ENCODE data around the gene SNF8.
"Not testable (repeated sequence)": the region's sequence is repeated elsewhere in the genome, so short reads cannot be mapped to it uniquely, and the experiment has no call there.

Gene SNF8

GRCh38 chr17:48944515-48945260 lies at the start of gene SNF8:
Gene SNF8, minus strand, starts transcription at chr17:48944842. Its CDS starts 108 bp downstream, at chr17:48944734.
- DNase-seq (ENCODE audit: low spot score), result peak; percentile 95

DNA sequence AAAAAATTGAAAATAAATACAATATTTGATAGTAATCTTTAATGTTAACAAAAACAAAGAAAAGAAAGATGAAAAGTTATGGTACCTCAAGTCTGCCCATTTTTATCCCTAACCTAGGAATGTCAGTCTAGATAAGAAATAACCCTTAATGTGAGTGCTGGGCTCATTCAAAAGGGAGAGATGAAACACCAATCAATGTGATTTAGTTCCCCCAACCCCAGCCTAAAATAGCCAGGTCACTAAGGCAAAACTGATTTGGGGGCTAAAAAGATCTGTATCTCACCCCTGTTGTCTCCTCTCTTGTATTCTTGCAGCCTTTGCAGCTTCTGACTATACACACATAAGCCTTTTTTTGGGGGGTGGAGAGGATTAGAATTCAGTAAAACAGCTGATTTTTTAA lies 49.3 kb upstream of the SNF8 start:
- no peak for DNase-seq (ENCODE audit: low spot score)

GRCh38 chr17:48993305-48993704 lies 48.7 kb upstream of the SNF8 start:
- DNase-seq (ENCODE audit: low spot score), result no peak

DNA sequence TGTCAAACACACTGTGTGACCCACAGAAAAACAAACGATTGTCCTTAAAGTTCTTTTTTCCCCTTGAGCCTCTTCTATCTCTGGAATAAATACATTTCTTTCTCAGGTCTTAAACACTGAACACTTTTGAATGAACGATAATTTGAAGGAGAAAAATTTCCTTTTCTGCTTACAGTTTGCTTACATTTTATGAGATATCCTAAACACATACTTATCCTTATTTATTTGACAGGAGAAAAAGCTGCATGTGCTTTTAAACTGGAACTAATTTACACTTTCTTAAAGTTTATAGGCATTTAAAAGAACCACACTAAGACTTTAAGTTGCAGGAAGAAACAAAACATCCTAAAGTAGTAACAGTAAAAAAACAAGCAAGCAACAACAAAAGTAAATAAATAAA lies 47.8 kb upstream of the SNF8 start:
- no peak for DNase-seq (ENCODE audit: low spot score)

- DNase-seq (ENCODE audit: low spot score), result no peak
Observed at GRCh38 chr17:48990882-48991357, 46.3 kb upstream of the SNF8 start.

GRCh38 chr17:48989100-48989499 lies 44.5 kb upstream of the SNF8 start:
- no peak for DNase-seq (ENCODE audit: low spot score)

GRCh38 chr17:48985436-48986245 lies 41.0 kb upstream of the SNF8 start:
- DNase-seq (ENCODE audit: low spot score), result no peak

DNA sequence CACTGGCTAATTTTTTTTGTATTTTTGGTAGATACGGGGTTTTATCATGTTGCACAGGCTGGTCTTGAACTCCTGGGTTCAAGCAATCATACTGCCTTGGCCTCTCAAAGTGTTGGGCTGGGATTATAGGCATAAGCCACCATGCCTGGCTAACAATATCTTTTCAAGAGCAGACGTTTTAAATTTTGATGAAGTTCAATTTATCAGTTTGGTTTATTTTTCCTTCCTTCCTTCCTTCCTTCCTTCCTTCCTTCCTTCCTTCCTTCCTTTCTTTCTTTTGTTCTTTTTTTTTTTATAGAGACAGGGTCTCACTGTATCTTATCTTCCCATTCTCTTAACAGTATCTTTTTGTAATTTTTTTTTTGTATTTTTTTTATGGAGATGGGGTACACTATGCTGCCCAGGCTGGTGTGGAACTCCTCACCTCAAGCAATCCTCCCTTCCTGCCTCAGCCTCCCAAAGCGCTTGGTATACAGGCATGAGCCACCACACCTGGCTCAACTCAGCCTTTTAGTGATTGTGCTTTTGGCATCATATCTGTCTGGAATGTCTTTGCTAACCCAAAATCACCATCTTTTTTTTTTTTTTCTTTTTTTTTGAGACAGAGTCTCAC lies 37.4 kb upstream of the SNF8 start:
- DNase-seq (ENCODE audit: low spot score), result no peak

DNA sequence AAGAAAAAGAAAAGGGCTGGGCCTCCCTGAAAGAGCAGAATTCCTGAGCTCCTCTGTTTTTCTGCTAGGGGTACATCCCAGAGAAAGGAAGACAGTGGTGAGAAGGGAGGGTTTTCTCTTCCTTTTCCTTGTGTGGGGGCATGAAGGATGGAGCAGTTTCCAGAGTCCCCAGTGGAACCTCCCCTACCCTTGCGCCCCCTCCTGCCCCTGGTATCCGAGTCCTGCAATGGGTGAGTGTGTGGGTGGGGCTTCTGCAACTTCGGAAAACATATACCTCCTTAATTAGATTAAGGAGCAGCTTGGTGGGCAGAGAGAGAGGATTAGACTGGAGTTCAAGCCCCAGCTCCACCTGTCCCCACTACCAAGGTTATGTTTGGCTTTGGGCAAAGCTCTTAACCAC lies 29.2 kb upstream of the SNF8 start:
- DNase-seq (ENCODE audit: low spot score), result no peak

GRCh38 chr17:48972749-48973097 lies 28.1 kb upstream of the SNF8 start:
- DNase-seq (ENCODE audit: low spot score), result no peak

- no peak for DNase-seq (ENCODE audit: low spot score)
Observed at GRCh38 chr17:48970865-48971687, 26.4 kb upstream of the SNF8 start.

GRCh38 chr17:48970224-48970623 lies 25.6 kb upstream of the SNF8 start:
- DNase-seq (ENCODE audit: low spot score), result no peak

GRCh38 chr17:48961516-48962233 lies 17.0 kb upstream of the SNF8 start:
- DNase-seq (ENCODE audit: low spot score), result no peak

DNA sequence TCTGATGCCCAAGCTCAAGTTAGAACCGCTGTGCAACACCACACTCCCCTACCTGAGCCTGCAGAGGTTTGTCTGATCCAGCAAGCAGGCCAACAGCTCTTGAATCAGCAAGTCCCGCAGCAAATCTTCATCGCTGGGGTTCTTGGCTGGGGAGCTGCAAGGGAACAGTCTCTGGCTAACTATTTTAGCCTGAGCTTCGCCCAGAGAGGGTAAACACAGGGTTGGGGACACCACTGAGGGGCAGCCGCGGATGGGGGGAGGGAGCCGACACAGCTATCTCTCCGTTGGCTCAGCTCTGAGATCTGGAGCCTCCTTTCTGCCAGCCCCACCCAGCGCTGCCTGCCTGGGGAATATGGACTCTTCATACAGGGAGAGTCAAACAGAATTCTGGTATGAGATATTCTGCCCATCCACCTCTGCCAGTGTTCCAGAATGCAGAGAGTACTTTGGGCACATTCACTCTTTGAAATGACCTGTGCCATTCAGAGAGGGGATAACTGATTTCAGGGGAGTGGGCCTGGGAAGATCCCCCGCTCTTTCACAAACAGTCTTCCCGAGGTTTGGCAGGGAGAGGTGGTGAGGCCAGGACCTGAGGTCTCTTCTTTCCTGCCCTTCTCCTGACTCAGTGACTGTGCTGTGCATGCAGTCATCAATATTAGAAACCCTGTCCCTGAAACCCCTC lies 16.3 kb upstream of the SNF8 start:
- no peak for DNase-seq (ENCODE audit: low spot score)

- DNase-seq (ENCODE audit: low spot score), result peak; percentile 70
Observed at GRCh38 chr17:48954300-48954755, 9.7 kb upstream of the SNF8 start.

- DNase-seq (ENCODE audit: low spot score), result peak; percentile 82
Observed at GRCh38 chr17:48952904-48953303, 8.3 kb upstream of the SNF8 start.

DNA sequence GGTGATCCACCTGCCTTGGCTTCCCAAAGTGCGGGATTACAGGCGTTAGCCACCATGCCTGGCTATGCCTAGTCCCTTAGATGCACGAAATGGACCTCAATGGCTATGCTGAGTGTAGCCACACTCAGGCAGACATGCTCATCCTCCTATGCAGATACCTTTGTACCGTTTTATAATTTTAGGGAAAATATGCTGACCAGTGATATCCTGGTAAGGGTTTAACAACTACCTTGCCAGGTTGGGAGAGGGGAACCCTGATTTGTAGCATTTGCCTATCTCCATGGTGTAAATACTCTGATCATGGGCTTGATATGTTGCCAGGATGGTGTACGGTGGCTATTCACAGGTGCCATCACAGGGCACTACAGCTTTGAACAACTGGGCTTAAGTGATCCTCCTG lies 6.9 kb upstream of the SNF8 start:
- no peak for DNase-seq (ENCODE audit: low spot score)

DNA sequence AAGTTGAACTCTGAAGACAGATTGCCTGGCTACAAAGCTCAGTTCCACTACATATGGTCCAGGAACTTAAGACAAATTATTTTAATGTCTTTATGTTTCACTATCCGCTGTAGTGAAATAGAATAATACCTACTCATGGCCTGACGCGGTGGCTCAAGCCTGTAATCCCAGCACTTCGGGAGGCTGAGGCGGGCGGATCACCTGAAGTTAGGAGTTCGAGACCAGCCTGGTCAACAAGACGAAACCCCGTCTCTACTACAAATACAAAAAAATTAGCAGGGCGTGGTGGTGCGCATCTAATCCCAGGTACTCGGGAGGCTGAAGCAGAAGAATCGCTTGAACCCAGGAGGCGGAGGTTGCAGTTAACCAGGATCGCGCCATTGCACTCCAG lies 614 bp upstream of the SNF8 start:
- DNase-seq (ENCODE audit: low spot score), result not testable (repeated sequence)

- no peak for DNase-seq (ENCODE audit: low spot score)
Observed at GRCh38 chr17:48933035-48933434, 11.6 kb downstream of the SNF8 start.

- DNase-seq (ENCODE audit: low spot score), result no peak
Observed at GRCh38 chr17:48930435-48930873, 14.2 kb downstream of the SNF8 start.

- no peak for DNase-seq (ENCODE audit: low spot score)
Observed at GRCh38 chr17:48929812-48930165, 14.9 kb downstream of the SNF8 start.

All from NAMALWA (cell line).